ENCODE measurements around the gene SASH3.
A peak's percentile ranks its signal among the peaks of the same experiment; 100 is the strongest.

- TF ChIP-seq, protein P1, sequence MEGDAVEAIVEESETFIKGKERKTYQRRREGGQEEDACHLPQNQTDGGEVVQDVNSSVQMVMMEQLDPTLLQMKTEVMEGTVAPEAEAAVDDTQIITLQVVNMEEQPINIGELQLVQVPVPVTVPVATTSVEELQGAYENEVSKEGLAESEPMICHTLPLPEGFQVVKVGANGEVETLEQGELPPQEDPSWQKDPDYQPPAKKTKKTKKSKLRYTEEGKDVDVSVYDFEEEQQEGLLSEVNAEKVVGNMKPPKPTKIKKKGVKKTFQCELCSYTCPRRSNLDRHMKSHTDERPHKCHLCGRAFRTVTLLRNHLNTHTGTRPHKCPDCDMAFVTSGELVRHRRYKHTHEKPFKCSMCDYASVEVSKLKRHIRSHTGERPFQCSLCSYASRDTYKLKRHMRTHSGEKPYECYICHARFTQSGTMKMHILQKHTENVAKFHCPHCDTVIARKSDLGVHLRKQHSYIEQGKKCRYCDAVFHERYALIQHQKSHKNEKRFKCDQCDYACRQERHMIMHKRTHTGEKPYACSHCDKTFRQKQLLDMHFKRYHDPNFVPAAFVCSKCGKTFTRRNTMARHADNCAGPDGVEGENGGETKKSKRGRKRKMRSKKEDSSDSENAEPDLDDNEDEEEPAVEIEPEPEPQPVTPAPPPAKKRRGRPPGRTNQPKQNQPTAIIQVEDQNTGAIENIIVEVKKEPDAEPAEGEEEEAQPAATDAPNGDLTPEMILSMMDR (IDR thresholded peaks at IDR 0.05; ENCODE audit: low read depth, low read length) = peak; percentile 38
- no peak for TF ChIP-seq POLR2A (IDR thresholded peaks at IDR 0.05; ENCODE audit: extremely low read depth, insufficient read length)
Measured at GRCh38 chrX:129755779-129756650, 23.7 kb upstream of the SASH3 start.
